ENCODE measurements around the gene SOHLH1. TPM values are rescaled to one million over a fixed set of nuclear protein-coding genes. Genes with fewer than 3 reads are reported as not detected.

The SOHLH1 gene, protein sequence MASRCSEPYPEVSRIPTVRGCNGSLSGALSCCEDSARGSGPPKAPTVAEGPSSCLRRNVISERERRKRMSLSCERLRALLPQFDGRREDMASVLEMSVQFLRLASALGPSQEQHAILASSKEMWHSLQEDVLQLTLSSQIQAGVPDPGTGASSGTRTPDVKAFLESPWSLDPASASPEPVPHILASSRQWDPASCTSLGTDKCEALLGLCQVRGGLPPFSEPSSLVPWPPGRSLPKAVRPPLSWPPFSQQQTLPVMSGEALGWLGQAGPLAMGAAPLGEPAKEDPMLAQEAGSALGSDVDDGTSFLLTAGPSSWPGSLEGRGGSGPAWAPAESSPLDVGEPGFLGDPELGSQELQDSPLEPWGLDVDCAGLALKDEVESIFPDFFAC
- 0.39 TPM in 1 of 2 replicates, not detected in the other for total RNA-seq

DNA sequence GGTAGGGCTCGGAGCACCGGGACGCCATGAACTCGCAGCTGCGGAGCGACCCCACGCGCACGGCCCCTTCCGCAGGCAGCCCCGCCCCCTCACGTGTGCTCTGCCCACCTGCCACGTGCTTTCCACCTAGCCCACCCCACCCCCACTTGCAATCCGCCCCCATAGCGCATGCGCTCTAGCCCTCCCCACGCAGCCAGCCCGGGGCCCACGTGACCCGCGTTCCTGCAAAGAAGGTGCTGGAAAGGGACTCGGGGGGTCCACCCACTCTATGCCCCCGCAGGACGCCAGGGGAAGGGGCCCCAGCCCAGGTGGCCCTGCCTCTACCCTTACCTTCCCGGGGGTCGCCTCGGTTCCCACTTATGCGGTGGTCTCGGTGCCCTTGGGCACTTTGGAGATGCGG lies at the start of gene SOHLH1:
Gene SOHLH1, minus strand, starts transcription at position 42 of the 400 bp plus-strand sequence. Its CDS starts 14 bp downstream, at position 28.
- no peak for DNase-seq (ENCODE audit: extremely low read depth, low read depth, low spot score)

DNA sequence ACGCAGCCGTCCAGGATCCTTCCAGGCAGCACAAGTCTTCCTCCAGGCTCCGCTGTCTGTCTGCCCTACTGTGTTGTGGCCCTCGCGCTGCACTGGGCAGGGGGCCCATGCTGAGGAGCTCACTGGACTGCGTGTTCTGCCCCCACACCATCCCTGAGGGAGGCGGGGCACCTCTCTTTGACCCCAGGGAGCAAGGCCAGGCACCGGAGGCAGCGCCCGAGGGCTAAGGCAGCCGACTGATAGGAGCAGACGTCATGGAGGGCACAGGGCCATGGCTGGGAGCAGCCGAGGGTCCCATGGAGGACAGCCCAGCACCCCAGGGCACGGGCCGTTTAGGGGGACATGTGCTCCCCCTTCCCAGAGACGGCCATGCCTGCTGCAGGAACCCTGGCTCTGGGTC lies 49.4 kb upstream of the SOHLH1 start:
- DNase-seq (ENCODE audit: extremely low read depth, low read depth, low spot score), result no peak

DNA sequence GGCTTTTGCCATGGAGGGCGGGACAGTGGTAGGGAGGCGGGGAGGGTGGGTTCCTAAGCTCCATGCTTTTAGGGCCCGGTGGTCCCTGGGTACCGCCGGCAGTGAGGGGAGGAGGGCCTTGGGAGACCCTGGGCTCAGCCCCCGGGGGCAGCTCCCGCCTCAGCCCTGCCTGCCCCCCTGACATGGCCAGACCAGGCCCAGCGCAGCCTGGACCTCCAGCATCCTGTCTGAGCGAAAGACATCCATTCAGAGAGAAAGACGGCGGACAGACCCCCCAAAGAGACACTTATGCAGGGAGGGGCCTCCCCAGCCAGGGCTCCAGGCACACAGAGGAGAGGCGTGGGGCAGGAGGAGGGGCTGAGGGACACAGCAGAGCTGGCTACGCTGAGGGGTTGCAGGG lies 48.0 kb upstream of the SOHLH1 start:
- DNase-seq (ENCODE audit: extremely low read depth, low read depth, low spot score), result no peak

DNA sequence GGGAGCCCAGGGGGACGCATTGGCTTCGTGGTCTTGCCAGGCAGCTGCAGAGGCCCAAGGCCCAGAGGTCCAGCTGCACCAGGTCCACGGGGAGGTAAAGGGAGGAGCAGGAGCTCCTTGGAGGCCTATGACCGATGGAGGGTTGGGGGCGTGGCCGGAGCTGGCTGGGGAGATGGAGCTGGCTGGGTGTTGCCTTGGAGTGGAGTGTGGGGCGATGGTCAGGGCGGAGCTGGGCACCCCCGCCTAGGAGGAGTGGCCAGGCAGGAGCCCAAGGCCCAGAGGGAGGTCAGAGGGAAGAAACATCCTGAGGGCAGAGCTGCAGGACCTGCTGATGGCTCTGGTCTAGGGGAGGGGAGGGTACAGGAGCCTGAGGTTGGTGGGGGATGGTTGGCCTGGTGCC lies 47.3 kb upstream of the SOHLH1 start:
- no peak for DNase-seq (ENCODE audit: extremely low read depth, low read depth, low spot score)

DNA sequence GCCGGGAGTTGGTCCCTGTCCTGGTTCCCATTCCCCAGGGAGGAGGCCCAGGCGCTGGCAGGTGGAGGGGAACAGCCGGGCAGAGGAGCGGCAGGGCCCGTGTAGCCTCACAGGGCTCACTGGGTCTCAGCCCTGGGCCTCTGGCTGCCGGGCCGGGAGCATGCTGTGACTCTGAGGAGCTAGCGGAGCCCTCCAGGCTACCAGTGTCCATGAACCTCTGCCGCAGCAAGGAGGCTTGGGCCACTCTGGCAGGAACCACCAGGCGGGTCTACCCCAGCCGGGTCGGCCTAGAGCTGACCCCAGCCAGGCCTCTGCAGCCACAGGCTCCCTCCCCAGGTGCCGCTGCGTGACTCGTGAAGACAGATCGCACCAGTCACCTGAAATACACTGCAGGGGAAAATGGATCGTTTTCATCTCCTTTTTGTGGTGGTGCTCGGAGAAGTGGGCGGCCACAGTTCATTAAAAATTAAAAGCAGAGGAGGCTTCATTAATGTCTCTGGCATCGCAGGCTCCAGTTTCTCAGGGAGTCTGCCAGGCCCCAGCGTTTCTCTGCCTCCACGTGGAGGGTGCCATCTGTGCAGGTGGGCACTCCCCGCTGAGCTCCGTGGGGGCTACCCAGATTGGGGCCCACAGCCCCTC lies 46.5 kb upstream of the SOHLH1 start:
- no peak for DNase-seq (ENCODE audit: extremely low read depth, low read depth, low spot score)

DNA sequence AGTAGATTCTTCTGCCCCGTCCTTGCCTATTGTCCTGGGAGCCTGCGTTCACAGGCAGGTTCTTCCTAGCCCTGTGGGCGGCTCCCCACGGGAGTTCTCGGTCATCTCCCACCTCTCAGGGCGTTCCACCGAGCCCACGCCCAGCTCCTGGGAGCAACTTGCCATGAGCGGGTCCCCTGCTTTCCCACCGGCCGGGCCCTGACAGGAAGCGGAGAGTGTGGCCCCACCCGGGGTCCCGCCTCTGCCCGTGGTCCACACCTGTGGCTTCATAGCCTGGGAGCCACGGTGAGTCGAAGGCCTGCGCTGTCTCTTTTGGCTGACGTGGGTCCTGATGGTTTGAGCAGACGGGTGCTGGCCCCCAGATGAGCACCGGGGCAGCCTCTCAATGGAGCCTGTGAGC lies 45.9 kb upstream of the SOHLH1 start:
- DNase-seq (ENCODE audit: extremely low read depth, low read depth, low spot score), result no peak

DNA sequence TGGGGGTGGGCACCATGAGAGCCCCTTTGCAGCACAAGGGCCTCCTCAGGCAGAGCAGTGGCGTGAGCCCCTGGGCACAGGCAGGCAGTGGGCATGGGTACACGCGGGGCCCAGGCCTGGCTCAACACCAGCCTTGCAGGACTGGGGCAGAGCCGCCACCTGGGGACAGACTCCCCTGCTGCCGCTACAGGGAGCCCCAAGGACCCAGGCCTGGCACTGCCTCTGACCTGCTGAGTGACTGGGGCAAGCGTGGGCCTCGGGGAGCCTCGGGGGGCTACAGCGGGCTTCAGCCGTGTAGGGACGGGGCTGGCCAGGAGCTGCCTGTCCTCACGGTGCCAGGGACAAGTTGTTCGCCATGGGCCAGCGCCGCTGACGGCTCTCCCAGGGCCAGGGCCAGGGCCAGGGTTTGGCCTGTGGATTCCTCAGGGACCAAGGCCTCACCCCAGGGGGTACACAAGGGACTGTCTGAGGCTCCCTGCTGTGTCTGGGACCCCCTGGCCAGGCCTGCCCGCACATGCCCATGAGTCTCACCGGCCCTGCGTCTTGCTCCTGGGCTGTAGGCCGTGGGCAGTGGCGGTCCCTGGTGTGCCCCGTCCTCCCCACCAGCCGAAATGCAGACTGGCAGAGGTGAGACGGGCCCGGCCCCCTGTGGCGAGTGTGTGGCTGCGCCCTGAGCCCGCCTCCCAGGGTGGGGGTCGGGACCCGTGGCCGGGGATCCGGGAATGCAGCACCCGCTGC lies 45.2 kb upstream of the SOHLH1 start:
- no peak for DNase-seq (ENCODE audit: extremely low read depth, low read depth, low spot score)

DNA sequence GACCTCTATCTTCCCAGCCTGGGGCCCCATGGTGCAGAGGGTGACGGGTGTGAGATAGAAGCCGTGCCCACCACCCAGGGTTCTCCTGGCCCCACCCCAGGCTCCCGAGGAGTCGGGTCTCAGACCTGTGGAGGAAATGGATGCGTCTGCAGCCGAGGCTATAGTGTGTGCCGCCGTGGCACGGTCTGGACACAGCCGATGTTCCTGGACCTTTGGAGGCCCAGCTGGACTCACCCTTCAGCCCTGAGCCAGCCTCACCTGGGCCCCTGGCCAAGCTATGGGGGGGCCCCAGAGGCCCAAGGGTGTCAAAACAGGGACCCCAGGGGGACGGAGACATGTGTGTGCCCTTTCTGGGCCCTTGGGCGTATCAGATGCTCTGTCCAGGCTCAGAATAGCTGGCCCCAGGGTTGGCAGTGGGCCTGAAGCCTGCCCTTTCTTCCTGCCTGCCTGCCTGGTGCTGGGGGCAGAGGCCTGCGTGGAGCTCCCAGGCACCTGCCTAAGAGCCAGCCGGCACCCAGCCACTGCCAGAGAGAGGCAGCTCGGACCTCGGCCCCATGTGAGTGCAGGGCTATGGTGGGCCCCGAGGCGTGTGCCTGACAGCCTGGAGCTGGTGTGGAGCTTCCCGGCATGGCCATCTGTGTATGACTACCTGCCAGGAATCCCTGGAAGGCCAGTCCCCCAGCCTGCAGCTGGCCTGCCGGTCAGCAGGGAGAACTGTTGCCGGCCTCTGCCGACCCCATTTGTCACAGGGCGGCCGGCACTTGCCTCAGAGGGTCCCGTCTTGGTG lies 44.5 kb upstream of the SOHLH1 start:
- no peak for DNase-seq (ENCODE audit: extremely low read depth, low read depth, low spot score)

DNA sequence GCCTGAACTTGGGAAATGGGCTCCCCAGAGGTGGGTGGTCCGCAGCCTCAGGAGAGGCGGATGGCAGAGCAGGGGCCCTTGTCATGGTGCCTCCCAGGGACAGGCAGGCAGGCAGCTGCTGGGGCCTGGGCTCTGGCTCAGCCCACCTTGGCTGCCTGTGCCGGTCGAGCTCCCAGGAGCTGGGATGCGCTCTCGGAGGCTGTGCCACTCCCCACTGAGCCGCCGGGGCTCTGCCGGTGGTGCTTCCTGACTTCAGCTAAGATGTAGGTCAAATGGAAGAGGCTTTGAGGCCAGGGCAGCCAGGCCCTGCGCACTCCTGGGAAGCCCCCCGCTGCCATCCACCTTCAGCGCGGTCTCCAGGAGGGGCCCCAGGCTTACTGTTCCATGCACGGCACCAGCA lies 43.7 kb upstream of the SOHLH1 start:
- DNase-seq (ENCODE audit: extremely low read depth, low read depth, low spot score), result no peak

DNA sequence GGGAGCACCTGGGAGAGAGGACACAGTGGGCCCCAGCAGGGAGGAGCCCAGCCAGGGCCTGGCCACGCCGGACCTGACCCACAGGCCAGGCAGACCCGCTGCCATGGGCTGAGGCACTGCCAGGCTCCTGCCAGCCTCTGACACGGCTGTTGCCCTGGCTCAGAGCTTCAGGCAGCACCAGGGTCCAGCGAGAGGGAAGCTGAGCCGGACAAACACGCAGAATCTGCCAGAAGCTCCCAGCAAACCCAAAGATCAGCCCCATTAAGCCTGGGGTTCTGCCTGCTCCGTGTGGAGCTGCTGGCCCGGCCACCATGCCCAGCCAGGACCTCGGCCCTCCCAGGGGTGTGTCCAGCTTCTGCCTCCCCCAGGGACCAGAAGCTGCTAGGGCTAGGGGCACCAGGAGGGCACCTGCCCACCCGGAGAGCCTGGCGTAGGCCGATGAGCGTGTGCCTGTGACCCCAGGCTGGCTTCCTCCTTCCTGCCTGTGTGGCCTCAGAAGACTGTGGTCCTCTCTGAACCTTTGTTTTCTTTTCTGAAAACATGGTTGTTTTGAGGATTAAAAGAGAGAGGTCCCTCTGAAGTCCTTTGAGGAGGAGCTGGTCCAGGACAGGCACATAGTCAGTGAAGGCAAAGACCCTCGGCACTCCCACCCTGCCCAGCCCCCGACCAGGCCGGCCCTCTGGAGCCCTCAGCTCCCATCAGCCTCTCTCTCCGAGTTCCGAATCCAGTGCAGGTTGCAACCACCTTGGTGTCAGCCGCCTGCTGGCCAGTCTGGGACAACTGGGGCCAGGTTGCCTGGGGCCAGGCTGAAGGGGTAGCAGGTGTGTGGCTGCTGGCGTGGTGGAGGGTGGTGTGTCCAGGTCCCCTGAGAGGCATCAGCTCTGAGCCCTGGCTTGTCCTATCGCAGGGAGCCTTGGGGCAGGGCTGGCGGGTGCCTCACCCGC lies 42.3 kb upstream of the SOHLH1 start:
- no peak for DNase-seq (ENCODE audit: extremely low read depth, low read depth, low spot score)

DNA sequence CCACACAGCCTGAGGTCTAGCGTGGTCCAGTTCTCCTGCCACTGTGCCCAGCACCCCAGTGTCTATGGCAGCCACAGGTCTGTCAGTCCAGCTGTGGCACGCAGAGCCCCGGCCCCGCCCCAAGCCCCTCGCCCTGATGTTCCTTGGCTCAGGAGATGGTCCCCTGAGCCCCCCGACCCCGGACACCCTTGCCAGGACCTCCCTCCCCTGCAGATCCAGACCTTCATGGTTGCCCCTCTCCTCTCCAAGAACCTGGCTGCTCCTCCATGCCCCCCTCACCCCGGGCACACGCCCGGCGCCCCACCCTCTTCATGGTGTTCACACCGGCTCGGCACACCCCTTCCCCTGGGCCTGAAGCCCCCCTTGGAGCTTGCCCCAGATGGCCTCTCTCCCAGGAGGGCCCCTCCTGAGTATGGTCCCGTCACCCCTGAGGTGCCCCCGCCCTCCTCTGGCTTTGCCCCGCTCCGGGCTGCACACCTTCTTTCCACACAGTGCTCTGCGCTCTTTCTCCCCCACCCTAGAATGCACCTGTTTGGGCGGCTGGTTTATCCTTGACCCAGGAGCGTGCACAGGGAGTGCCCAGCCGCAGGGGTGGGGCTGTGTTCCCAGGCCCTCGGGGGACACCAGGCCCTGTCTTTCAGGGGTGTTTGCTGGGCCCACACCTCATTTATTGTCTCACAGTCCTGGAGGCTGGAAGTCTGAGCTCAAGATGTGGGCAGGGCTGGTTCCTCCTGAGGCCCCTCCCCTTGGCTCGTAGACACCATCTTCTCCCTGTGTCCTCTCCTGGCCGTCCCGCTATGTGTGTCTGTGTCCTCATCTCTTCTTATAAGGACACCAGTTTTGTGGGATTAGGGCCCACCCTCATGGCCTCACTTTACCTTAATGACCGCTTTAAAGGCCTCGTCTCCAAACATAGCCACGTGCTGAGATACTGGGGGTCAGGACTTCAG lies 40.3 kb upstream of the SOHLH1 start:
- DNase-seq (ENCODE audit: extremely low read depth, low read depth, low spot score), result no peak

DNA sequence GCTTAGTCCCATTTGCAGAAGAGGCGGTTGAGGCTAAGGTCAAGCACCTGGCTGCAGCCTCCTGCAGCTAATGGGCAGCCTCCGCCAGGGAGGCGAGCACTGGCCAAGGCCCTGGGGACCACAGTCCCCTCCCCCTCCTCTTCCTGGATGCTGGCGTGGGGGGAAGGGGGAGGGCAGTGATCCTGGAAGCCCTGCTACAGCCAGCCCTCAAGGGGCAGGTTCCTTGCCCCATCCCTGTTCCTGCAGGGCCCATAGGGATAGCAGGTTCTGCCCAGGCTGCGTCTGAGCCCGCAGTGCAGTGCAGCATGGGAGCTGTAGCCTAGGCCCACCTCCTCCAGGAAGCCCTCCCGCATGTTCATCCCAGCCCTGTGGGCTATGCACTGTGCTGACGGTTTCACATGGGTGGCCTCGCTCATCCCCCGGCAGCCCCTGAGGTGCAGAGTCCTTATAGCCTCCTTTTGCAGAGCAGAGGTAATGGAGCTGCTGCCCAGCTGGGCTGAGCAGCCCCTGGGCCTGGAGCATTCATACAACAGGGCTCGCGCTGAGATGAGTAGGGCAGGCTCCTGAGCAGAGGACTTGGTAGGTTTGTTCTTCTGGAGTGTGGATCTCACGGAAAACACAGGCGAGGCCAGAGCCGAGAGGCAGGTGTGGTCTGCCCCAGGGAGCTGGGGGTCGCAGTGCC lies 38.7 kb upstream of the SOHLH1 start:
- no peak for DNase-seq (ENCODE audit: extremely low read depth, low read depth, low spot score)

DNA sequence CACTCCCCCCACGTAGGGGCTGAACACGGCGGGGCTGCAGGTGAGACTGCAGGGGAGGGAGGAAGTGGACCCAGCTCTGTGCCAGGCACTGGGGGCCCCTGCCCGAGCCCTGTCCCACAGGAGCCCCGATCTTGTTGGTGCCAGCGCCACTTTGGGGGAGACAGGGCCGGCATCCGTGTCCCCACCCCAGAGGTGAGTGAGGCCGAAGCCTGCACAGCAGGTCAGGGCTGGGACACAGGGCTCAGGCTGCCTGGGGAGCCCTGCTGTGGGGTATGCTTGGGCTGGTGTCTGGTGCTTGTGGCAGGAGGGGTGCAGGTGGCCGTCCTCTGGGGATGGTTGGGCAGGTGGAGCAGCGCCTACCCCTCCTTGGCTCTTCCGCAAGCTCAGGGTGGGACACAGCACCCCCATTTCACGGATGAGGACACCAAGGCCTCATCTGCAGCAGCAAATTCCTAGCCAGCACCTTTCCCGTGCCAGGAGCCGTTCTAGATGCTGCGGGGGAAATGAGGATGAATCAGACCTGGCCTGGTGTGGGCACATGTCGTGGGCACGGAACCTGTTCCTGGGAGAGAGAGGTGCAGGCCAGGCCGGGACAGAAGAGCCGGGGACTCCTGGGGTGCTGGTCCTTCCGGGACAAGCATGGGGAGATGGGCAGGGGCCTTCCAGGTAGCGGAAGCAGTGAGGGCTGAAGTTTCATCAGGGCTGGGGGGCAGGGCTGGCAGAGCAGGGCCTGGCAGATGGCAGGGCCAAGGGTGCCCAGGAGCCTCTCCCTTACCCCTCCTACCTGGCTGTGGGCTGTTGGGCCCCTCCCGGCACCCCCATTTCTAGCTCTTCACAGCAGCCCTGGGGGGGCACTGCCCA lies 37.9 kb upstream of the SOHLH1 start:
- DNase-seq (ENCODE audit: extremely low read depth, low read depth, low spot score), result no peak

DNA sequence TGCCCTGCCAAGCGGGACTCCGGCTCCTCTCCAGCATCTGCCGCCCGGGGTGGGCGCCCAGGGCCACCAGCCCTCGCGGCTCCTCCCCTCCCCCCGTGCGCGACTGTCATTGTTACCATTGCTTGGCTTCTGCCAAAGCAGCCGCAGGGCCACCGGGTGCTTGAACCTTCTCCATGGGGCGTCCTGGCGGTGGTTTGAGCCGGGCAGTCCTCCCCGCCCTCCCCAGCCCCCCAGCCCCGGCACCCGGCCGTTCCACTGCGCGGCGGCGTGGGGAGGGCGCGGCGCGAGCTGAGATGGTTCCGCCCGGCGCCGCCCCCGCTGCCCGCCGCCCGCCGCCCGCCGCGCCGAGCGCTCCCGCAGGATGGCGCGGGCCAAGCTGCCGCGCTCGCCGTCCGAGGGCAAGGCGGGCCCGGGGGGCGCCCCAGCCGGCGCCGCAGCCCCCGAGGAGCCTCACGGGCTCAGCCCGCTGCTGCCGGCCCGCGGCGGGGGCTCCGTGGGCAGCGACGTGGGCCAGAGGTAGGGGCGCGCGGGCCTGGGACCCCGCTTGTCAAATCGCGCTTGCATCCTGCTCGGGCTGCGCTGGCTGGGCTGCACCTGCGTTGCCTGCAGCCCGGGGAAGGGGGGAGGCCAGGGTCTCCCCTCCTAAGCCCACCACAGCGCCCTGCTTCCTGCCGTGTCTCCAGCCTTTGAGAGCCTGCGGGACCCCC lies 37.1 kb upstream of the SOHLH1 start:
- DNase-seq (ENCODE audit: extremely low read depth, low read depth, low spot score), result no peak

DNA sequence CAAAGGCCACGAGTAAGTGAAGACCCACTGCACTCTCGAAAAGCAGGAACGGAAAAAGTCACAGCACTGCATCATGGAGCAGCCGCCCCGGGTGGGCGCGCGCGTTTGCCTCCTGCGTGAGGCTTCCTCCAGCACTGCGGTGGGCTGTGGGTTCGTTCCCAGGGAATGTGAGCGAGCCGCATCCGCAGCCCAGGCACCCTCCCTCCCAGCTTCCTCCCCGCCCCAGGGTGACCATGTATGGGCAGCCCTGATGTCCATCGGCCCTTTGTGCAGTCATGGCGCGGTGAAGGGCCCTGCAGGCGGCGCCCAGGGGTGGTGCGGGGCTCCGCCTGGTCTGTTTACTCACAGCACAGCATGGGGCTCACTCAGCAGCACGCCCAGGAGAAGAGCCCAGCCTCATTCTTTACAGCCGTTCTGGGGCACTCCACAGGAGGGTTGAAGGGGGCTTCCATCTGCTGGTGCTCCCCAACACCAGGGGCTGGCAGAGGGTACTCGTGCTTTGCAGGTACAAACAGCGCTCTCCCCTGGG lies 35.4 kb upstream of the SOHLH1 start:
- no peak for DNase-seq (ENCODE audit: extremely low read depth, low read depth, low spot score)

DNA sequence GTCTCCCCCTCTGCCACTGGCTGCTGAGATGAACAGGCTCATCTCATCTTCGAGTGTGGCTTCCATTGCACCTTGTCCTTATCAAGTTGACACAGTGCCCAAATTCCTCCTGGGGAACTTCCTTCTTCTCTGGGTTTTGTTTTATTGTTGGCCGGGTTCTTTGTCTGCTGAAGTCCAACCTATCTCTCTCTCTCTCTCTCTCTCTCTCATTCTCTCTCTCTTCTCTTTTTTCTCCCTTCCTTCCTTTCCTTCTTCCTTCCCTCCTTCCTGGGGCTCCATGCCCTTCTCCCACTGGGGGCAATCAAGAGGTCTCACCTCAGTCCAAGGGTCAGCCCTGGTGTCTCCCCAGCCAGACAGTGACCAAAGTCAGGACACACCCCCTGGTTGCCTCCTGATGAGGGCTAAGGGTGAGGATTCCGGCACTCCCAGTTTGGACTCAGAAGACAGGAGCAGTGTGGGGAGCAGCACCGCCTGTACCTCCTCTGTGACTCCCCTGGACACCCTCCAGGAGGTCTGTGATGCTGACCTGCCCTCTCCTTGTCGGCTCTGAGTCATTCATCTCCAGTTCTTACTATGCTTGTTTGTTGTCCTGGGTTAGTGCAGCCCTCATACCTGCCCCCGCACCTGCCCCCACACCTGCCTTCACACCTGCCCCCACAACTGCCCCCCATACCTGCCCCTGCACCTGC lies 33.4 kb upstream of the SOHLH1 start:
- no peak for DNase-seq (ENCODE audit: extremely low read depth, low read depth, low spot score)
